ENCODE measurements around the gene ACHE. TPM values are rescaled to one million over a fixed set of nuclear protein-coding genes. Genes with fewer than 3 reads are reported as not detected.
"Not testable (repeated sequence)": the region's sequence is repeated elsewhere in the genome, so short reads cannot be mapped to it uniquely, and the experiment has no call there.

Gene ACHE
- total RNA-seq, 4 donors from 2014 or later: 6.7 to 55.9 (median 14.5) TPM

- H3K36me3 ChIP-seq: no peaks in the 10 kb centered on the region
- H3K4me1 ChIP-seq: no peaks in the 10 kb centered on the region
- intact Hi-C loops (cut with DNase I; ENCODE audit: low total_unique reads): no loop called here
- DNase-seq: no peak
- no peak overlapping the region for H3K27ac ChIP-seq
- no peaks in the 10 kb centered on the region for H3K9me3 ChIP-seq
- H3K27me3 ChIP-seq: no peaks in the 10 kb centered on the region
- TF ChIP-seq CTCF (IDR thresholded peaks at IDR 0.05): no peak
- TF ChIP-seq POLR2A (IDR thresholded peaks at IDR 0.05): no peak
- H3K4me3 ChIP-seq: no peak overlapping the region
These were observed 38.8 kb downstream of the ACHE start for GRCh38 chr7:100856871-100857282.

GRCh38 chr7:100855515-100855914 lies 40.2 kb downstream of the ACHE start:
- H3K27me3 ChIP-seq: no peaks in the 10 kb centered on the region
- DNase-seq: no peak
- no peaks in the 10 kb centered on the region for H3K36me3 ChIP-seq
- intact Hi-C loops (cut with DNase I; ENCODE audit: low total_unique reads): no loop called here
- no peak overlapping the region for H3K4me3 ChIP-seq
- no peaks in the 10 kb centered on the region for H3K9me3 ChIP-seq
- H3K4me1 ChIP-seq: no peaks in the 10 kb centered on the region
- no peak overlapping the region for H3K27ac ChIP-seq
- TF ChIP-seq CTCF (IDR thresholded peaks at IDR 0.05) (no peak), POLR2A (IDR thresholded peaks at IDR 0.05) (no peak)

GRCh38 chr7:100854899-100855298 lies 40.8 kb downstream of the ACHE start:
- H3K4me1 ChIP-seq, H3K27me3 ChIP-seq, H3K36me3 ChIP-seq, H3K4me3 ChIP-seq, H3K9me3 ChIP-seq, DNase-seq, H3K27ac ChIP-seq: not testable (repeated sequence)
- intact Hi-C loops (cut with DNase I; ENCODE audit: low total_unique reads): loop anchor here (5.0 kb wide), 1 partner anchor 133 kb away; the partner anchor contains the start of gene EPO

GRCh38 chr7:100854146-100854895 lies 41.4 kb downstream of the ACHE start:
- TF ChIP-seq POLR2A (IDR thresholded peaks at IDR 0.05) (no peak), CTCF (IDR thresholded peaks at IDR 0.05) (no peak)
- intact Hi-C loops (cut with DNase I; ENCODE audit: low total_unique reads): loop anchor here (5.0 kb wide), 1 partner anchor 132 kb away; the partner anchor contains the start of gene EPO
- Histone ChIP-seq H3K36me3 (no peaks in the 10 kb centered on the region), H3K27me3 (no peaks in the 10 kb centered on the region), H3K9me3 (no peaks in the 10 kb centered on the region), H3K27ac (no peak overlapping the region), H3K4me3 (no peak overlapping the region), H3K4me1 (no peaks in the 10 kb centered on the region)
- DNase-seq: no peak

GRCh38 chr7:100852048-100852872 lies 43.4 kb downstream of the ACHE start, which contains the start of gene SLC12A9:
Gene SLC12A9 (plus strand): TSS chr7:100852713. CDS start chr7:100854198, 1,485 bp downstream.
- H3K36me3 ChIP-seq: no peaks in the 10 kb centered on the region
- TF ChIP-seq POLR2A (IDR thresholded peaks at IDR 0.05) (peak; percentile 29 to 38), CTCF (IDR thresholded peaks at IDR 0.05) (peak; percentile 90 to 97 (median 96))
- H3K4me3 ChIP-seq: peak within 1 kb of the TSS; percentile 62 to 66
- H3K4me1 ChIP-seq: no peaks in the 10 kb centered on the region
- peak; percentile 88 to 91 for DNase-seq
- intact Hi-C loops (cut with DNase I; ENCODE audit: low total_unique reads): loop anchor here (5.0 kb wide), 1 partner anchor 130 kb away; the partner anchor contains the start of gene EPO
- no peaks in the 10 kb centered on the region for H3K27me3 ChIP-seq
- H3K9me3 ChIP-seq: no peaks in the 10 kb centered on the region
- H3K27ac ChIP-seq: peak within 1 kb of the TSS; percentile 43 to 78
